HepG2 (cell line): Measurements from ENCODE around the gene RASGRF1. TPM values are rescaled to one million over a fixed set of nuclear protein-coding genes. Genes with fewer than 3 reads are reported as not detected.

Experiments
- ARID5B ChIP-seq: IDR thresholded peaks from 2 replicates; pipeline ENCODE4 v1.4.0; 2020; ENCODE audit warnings: mild to moderate bottlenecking, missing genetic modification reagents
- BRF2 ChIP-seq: sonication (generic); formaldehyde crosslinking; IDR thresholded peaks from 2 replicates; pipeline ENCODE4 v1.8.1; 2022; ENCODE audit warnings: mild to moderate bottlenecking, missing genetic modification reagents
- CCDC6 ChIP-seq: sonication (generic); formaldehyde crosslinking; IDR thresholded peaks from 2 replicates; pipeline ENCODE4 v1.8.1; 2022; ENCODE audit warnings: mild to moderate bottlenecking, missing genetic modification reagents, moderate library complexity
- E2F5 ChIP-seq: sonication (generic); formaldehyde crosslinking; conservative IDR thresholded peaks from 2 replicates; pipeline ENCODE4 v1.4.0; 2020; ENCODE audit warnings: missing genetic modification reagents
- EEA1 ChIP-seq: sonication (generic); formaldehyde crosslinking; IDR thresholded peaks from 2 replicates; pipeline ENCODE4 v1.5.1; 2020; ENCODE audit warnings: mild to moderate bottlenecking, missing genetic modification reagents, borderline replicate concordance
- FOXO1 ChIP-seq: sonication (generic); formaldehyde crosslinking; IDR thresholded peaks from 2 replicates; pipeline ENCODE4 v1.4.0; 2020; ENCODE audit warnings: missing genetic modification reagents
- GABPB1 ChIP-seq: IDR thresholded peaks from 2 replicates; pipeline ENCODE4 v1.6.1; 2016; ENCODE audit warnings: mild to moderate bottlenecking, missing genetic modification reagents, moderate library complexity, missing compliant biosample characterization
- GPN1 ChIP-seq: sonication (generic); formaldehyde crosslinking; IDR thresholded peaks from 2 replicates; pipeline ENCODE4 v1.5.1; 2020; ENCODE audit warnings: missing genetic modification reagents, borderline replicate concordance
- HOMEZ ChIP-seq: IDR thresholded peaks from 2 replicates; pipeline ENCODE4 v1.6.1; 2016; ENCODE audit warnings: low read depth
- IRF1 ChIP-seq: sonication (generic); formaldehyde crosslinking; IDR thresholded peaks from 2 replicates; pipeline ENCODE4 v1.4.0; 2020; ENCODE audit warnings: low read depth, mild to moderate bottlenecking, missing genetic modification reagents
- NCOA1 ChIP-seq: sonication (generic); formaldehyde crosslinking; IDR thresholded peaks from 2 replicates; pipeline ENCODE4 v1.9.0; 2021; ENCODE audit warnings: missing genetic modification reagents
- POLR2AphosphoS5 ChIP-seq: IDR thresholded peaks from 2 replicates; pipeline ENCODE4 v1.6.1; 2012; ENCODE audit warnings: low read depth, low read length
- RCOR2 ChIP-seq: IDR thresholded peaks from 2 replicates; pipeline ENCODE4 v1.6.1; 2016; ENCODE audit warnings: missing biosample characterization, missing genetic modification reagents
- SALL1 ChIP-seq: sonication (generic); formaldehyde crosslinking; IDR thresholded peaks from 2 replicates; pipeline ENCODE4 v1.8.0; 2022; ENCODE audit warnings: mild to moderate bottlenecking, missing genetic modification reagents
- SALL2 ChIP-seq: sonication (generic); formaldehyde crosslinking; IDR thresholded peaks from 2 replicates; pipeline ENCODE4 v1.8.1; 2023; ENCODE audit warnings: mild to moderate bottlenecking, missing genetic modification reagents, inconsistent platforms
- SRSF9 ChIP-seq: fragments of 200-400 bp; formaldehyde crosslinking; IDR thresholded peaks from 2 replicates; pipeline ENCODE4 v1.6.1; 2018; ENCODE audit warnings: borderline replicate concordance, mild to moderate bottlenecking, low read depth, low read length; ENCODE audit not compliant: insufficient read depth, poor library complexity, severe bottlenecking
- TBX2 ChIP-seq: sonication (generic); formaldehyde crosslinking; IDR thresholded peaks from 2 replicates; pipeline ENCODE4 v1.5.0; 2020; ENCODE audit warnings: missing genetic modification reagents, mild to moderate bottlenecking, borderline replicate concordance
- ZBTB20 ChIP-seq: sonication (generic); formaldehyde crosslinking; IDR thresholded peaks from 2 replicates; pipeline ENCODE4 v1.8.1; 2023; ENCODE audit warnings: missing genetic modification reagents, low read depth, mild to moderate bottlenecking, borderline replicate concordance
- ZFY ChIP-seq: sonication (generic); formaldehyde crosslinking; IDR thresholded peaks from 2 replicates; pipeline ENCODE4 v1.4.0; 2020; ENCODE audit warnings: missing genetic modification reagents
- ZNF138 ChIP-seq: sonication (generic); formaldehyde crosslinking; IDR thresholded peaks from 2 replicates; pipeline ENCODE4 v1.5.0; 2020; ENCODE audit warnings: mild to moderate bottlenecking, low read depth, missing genetic modification reagents
- ZNF460 ChIP-seq: sonication (generic); formaldehyde crosslinking; IDR thresholded peaks from 2 replicates; pipeline ENCODE4 v1.5.1; 2020; ENCODE audit warnings: missing genetic modification reagents, mild to moderate bottlenecking, borderline replicate concordance
- ZNF672 ChIP-seq: sonication (generic); formaldehyde crosslinking; IDR thresholded peaks from 2 replicates; pipeline ENCODE4 v1.8.1; 2022; ENCODE audit warnings: missing genetic modification reagents
- ZNF713 ChIP-seq: sonication (generic); formaldehyde crosslinking; IDR thresholded peaks from 2 replicates; pipeline ENCODE4 v1.4.0; 2020; ENCODE audit warnings: mild to moderate bottlenecking, missing genetic modification reagents
- ZNF749 ChIP-seq: sonication (generic); formaldehyde crosslinking; IDR thresholded peaks from 2 replicates; pipeline ENCODE4 v1.8.0; 2022; ENCODE audit warnings: mild to moderate bottlenecking, missing genetic modification reagents, moderate library complexity, borderline replicate concordance
- polyA plus RNA-seq, 8 experiments: library from polyadenylated mRNA; depleted of rRNA in 3 of 8; stranded (reverse) in 7 of 8; unstranded in 1 of 8; fragments of >200 nt; fragmentation: Illumina TruSeq in 4 of 8; extraction: Trizol in 4 of 8; gene quantifications; 2 replicates each; pipeline versions ENCODE4 v1.2.1 to v1.2.3, GENCODE V29; 2011 to 2016; ENCODE audit warnings: low read depth in 4 of 8, missing spikeins in 1 of 8, mixed read lengths in 1 of 8; ENCODE audit not compliant: insufficient read depth in 1 of 8
- total RNA-seq, 5 experiments: library from RNA; depleted of rRNA; stranded (reverse); fragments of >200 nt; fragmentation: Illumina TruSeq; extraction: Trizol; gene quantifications; 2 replicates each; pipeline ENCODE4 v1.2.3, GENCODE V29; 2016; ENCODE audit warnings: low read depth in 1 of 5

RASGRF1 gene
- total and polyA plus RNA-seq, 2 of the 13 experiments (the other 11 are each of a cell fraction or from before 2014, with no cell fraction given), result 0.55 to 3.0 TPM

- TF ChIP-seq ZFY (CRISPR knock-in tag) (peak; percentile 49), ZNF460 (CRISPR knock-in tag) (no peak), SALL1 (CRISPR knock-in tag) (peak; percentile 80), GPN1 (CRISPR knock-in tag) (no peak), SALL2 (no peak), NCOA1 (CRISPR knock-in tag) (no peak), SRSF9 (no peak), RCOR2 (CRISPR knock-in tag) (peak; percentile 59; the same call in 1 of the 2 replicates), ZNF749 (CRISPR knock-in tag) (no peak), HOMEZ (CRISPR knock-in tag) (peak; percentile 70; the same call in 1 of the 2 replicates), ZNF138 (no peak), EEA1 (CRISPR knock-in tag) (no peak), TBX2 (CRISPR knock-in tag) (peak; percentile 67), POLR2AphosphoS5 (no peak), IRF1 (no peak), ZBTB20 (CRISPR knock-in tag) (peak; percentile 59; the same call in 1 of the 2 replicates), BRF2 (CRISPR knock-in tag) (no peak), ARID5B (peak; percentile 91), E2F5 (CRISPR knock-in tag) (no peak), FOXO1 (peak; percentile 93), GABPB1 (CRISPR knock-in tag) (peak; percentile 40), CCDC6 (CRISPR knock-in tag) (peak; percentile 32; the same call in 1 of the 2 replicates), ZNF672 (CRISPR knock-in tag) (no peak), ZNF713 (CRISPR knock-in tag) (no peak)
Measured at GRCh38 chr15:78996894-78997275, 93.7 kb downstream of the RASGRF1 start (continued).
